Measurements from ENCODE around the gene TMEM123.

Gene TMEM123

GRCh38 chr11:102452461-102453301 is at the start of gene TMEM123:
TSS of gene TMEM123 (minus strand) at chr11:102452765. CDS start at chr11:102452623, 142 bp downstream.
- peak; percentile 81 to 84 for DNase-seq (ENCODE audit: low read depth in 2 of 2)

DNA sequence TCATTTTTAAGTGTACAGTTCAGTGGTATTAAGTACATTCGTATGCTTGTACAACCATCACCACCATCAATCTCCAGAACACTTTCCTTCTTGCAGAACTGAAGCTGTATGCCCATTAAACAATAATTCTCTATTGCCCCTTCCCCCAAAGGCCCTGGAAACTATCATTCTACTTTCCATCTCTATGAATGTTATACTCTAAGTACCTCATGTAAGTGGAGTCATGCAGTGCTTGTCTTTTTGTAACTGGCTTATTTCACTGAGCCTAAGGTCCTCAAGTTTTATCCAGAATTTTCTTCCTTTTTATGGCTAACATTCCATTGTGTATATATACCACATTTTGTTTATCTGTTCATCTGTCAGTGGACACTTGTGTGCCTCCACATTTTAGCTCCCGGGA is 48.3 kb upstream of the TMEM123 start:
- DNase-seq (ENCODE audit: low read depth in 2 of 2): no peak

DNA sequence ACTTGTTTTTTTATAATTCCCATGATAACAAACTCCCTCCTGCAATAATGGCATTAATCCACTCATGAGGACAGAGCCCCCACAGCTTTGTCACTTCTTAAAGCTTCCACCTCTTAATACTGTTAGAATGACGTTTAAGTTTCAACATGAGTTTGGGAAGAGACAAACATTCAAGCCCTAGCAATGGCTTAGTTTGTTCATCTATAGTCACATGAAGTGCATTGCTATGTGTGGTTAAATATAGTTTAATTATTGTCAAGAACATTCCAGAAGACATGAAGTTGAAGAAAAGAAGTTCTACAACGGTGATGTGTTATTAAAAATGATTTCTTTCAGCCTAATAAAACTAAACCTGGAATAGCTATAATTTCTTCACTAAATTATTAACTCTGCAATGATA is 47.4 kb upstream of the TMEM123 start:
- no peak for DNase-seq (ENCODE audit: low read depth in 2 of 2)

DNA sequence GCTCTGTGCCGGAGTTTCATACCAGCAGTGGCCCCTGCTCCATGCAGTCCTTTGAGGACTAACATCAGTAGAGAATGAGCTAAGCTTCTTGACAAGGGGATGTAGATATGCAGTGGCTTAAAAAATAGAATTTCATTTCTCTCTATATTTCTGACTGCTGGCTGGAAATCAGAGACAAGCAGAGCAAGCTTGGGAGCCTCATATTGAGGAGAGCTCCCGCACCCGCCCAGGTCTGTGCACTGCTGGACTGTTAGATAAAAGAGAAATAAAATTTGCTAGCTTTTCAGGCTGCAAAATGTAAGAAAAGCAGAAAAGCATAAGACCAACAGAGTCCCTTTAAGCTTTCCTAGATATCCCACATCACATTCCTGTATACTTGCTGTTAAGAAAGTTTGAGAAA is 46.6 kb upstream of the TMEM123 start:
- no peak for DNase-seq (ENCODE audit: low read depth in 2 of 2)

- DNase-seq (ENCODE audit: low read depth in 2 of 2): no peak
Observed at GRCh38 chr11:102497061-102497460, 44.5 kb upstream of the TMEM123 start.

DNA sequence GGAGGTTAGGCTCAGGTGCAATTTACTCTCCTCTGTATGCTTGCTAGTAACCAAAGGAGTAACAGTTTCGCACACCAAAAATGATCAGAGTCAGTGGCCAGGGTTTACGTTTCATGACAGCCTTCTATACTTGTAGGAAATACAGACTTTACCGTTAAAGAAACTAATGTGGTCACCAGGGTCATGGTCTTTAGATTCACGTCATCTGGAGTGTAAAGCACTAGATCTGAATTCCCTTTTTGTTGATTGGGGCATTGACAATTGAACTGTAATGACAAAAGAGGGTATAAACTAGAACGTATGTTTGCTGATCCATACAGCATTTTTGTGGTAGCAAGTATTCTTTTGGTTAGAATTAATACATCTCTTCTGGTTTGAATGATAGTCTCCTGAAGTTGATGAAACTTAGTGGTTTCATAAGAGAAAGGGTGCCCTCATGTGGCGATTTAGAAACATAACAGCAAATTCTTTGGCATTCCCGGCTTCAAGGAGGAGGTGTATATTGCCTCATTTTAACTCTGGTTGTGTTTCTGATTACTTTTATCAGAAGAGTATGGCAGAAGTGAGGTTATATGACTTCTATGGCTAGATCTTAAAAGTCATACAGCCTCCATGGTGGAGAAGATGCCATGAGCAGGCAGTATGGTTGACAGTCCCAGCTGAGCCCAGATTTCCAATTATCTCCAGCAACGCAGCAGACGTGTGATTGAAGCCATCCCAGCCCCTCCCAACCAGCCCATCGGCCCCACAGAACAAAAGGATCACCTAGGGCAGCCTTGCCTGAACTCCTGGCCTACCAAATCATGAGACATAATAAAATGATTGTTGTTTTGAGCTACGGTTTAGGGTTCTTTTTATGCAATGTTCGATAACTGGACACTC is 42.8 kb upstream of the TMEM123 start:
- DNase-seq (ENCODE audit: low read depth in 2 of 2): peak in 1 of 2 donors; percentile 26

DNA sequence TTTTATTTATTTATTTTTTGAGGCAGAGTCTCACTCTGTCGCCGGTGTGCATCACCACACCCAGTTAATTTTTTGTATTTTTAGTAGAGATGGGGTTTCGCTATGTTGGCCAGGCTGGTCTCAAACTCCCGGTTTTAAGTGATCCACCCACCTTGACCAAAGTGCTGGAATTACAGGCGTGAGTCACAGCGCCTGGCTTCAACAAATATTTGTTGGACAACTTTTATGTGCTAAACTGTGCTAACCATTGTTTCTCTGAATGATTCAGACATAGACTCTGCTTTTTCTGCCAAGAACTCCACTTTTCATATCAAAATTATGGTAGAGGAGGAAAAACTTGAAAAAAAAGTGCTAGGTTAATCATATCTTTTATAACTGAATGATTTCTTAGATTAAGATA is 41.7 kb upstream of the TMEM123 start:
- no peak for DNase-seq (ENCODE audit: low read depth in 2 of 2)

DNA sequence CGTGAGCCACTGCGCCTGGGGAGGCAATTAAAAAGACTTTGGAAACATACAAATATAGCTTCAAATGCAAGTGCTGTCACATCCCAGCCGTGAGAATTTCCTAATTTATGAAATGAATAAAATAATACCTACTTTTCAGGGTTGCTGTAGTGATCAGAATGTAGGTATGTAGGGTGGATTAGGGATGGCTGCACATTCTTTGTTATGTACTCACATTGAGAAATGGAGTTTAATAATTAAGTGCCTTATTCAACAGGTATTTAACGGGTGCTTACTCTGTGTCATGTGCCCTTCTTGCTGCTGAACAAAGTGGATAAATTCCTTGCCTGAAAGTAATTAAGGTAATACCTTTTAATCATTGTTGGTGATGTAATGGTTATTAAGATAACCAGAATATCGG is 41.0 kb upstream of the TMEM123 start:
- DNase-seq (ENCODE audit: low read depth in 2 of 2): no peak

- DNase-seq (ENCODE audit: low read depth in 2 of 2): no peak
Observed at GRCh38 chr11:102491969-102492368, 39.4 kb upstream of the TMEM123 start.

DNA sequence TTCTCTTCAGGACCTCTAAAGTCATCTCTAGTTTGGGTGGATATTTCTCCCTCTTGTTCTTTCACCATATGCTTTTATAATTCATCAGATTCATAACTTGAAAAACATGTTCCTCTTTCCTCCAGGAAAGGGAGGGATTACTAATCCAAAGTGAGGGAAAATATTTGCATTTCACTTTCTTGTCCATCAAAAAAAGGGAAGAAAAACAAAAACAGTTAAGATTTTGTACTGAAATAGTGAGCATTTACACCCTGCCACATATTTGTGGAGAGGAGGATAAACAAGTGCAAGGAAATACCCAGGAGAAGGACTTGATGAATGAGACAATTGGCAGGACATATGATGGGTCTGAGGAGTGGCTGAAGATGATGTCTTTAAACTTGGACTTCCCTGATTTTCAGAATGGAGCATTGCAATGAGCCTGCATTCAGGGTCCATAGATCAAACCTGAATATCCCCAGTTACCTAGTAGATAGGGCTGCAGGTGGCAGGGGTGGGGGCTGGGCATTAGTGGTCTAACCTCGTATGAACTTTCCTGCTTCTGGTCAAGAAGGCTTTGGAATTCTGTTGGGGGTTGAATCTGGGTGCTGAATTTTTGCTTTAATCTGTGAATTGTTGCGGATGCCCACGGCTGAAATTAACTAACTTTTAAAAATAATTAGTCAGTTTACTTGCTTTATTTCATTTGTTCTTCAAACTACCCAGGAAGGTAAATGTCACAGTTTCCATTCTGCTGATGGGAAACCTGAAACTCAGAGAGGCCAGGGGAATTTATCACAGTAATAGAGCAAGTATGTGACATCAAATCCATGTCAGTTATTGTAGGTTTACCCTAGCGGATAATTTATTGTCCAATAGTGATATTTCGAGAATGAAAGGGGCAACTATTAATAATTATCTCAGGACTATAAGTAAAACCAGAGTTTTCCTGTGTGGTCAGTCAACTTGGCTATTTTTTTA is 36.9 kb upstream of the TMEM123 start:
- no peak for DNase-seq (ENCODE audit: low read depth in 2 of 2)

DNA sequence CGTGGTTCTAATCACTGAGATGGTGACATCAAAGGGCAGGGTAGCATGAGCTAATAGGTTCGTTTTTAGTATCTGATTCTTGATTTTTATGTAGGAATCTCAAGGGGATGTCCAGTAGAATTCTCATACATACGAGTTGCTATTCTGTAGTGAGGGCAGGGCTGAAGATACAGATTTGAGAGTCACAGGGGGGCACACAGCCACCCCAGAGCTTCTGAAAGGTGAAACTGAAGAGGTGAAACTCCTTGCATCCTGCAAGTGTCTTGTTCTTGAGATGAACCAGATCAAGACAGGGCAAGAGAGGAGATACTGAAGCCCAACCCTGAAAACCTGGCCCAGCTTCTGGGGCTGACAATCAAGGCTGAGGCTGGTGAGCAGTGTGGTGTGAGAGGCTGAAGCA is 35.6 kb upstream of the TMEM123 start:
- no peak for DNase-seq (ENCODE audit: low read depth in 2 of 2)

DNA sequence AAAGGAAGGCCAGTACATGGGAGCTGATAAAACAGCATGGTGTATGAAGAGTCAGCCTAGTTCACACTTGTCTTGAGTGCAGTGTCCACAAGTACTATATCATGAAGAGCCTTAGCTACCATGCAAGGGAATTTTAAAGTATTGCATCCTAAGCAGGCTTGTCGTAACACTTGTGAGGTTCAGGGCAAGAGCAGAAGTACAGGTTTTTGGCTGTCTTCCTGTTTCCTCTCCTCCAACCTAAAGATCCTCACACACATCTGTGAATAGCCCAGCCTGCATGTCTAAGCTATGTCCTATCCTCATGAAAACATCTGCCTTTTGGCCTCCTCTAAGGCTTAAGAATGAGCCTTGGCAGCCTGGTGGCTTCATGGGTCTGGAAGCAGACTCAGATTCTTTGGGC is 34.6 kb upstream of the TMEM123 start:
- DNase-seq (ENCODE audit: low read depth in 2 of 2): no peak

- no peak for DNase-seq (ENCODE audit: low read depth in 2 of 2)
Observed at GRCh38 chr11:102486584-102486983, 34.0 kb upstream of the TMEM123 start.

DNA sequence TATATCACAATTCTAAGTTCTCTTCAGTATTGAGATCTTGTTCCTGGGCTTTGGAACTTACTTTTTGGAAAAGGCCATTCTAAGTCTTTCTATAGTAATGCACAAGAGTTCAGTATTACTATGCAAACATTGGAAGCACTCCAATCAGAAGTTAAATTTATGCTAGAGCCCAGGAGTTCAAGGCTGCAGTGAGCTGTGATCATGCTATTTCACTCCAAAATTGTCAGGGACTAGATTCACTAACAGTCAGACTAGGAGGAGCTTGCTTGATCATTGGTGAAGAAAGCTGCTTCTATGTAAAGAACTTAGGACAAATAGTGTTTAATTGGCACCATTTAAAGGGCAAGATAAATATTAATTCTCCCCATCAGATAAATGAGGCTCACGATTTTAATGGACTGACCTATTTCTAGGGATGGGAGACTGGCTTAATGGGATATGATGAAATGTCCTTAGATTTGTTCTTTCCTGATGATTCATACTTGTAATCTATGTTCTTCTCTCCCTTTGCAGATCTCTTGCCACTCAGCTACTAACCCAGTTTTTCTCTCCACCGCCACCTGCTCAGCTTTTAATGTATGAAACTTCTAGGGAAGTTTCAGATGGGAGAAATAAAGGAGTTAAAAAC is 32.6 kb upstream of the TMEM123 start:
- DNase-seq (ENCODE audit: low read depth in 2 of 2): no peak

GRCh38 chr11:102482433-102482832 is 29.9 kb upstream of the TMEM123 start:
- no peak for DNase-seq (ENCODE audit: low read depth in 2 of 2)

- no peak for DNase-seq (ENCODE audit: low read depth in 2 of 2)
Observed at GRCh38 chr11:102479733-102480132, 27.2 kb upstream of the TMEM123 start.

DNA sequence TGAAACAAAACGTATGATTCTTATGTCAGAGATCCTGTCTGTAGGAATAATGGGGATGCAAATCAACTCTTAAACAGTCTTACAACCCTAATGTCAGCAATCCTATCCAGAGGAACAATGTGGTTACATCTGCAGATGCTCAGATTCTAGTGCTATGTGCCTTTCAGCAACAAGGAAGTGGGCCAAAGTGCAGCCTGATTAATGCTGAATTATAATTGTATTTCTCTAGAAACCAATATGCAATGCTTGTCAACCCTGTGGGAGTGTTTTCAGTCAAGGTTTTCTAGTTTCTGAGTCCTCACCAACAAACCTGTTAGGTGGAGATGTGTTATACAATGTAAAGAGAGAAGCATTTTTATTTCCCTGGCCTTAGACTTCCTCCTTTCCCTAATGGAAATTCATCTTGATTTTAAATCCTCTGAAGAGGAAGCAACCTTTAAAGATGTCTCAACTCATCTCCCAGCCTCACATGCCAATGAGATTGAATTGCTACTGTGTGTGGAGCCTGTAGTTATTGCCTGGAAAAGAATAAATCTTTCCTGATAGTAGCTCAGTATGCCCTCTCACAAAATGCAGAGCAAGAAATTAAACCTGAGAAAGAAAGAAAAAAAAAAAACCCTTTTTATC is 26.2 kb upstream of the TMEM123 start:
- DNase-seq (ENCODE audit: low read depth in 2 of 2): no peak

DNA sequence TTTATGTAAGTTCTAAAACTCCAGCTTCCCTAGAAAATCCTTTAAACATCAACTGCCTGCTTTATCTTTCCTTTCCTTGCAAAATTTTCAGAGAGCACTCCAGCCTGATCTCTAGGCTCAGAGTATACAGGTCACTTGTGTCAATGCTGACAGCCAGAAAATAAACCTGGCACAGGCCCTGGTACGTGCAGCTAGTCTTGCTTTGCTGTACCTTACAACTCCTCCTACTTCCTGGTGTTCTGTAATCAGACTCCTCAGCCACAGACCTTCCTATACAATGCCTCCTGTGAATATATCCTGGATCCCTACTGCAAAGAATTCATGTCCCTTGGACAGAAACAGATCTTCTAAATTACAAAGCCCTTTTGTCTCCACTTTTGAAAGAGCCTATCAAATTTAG is 24.2 kb upstream of the TMEM123 start:
- DNase-seq (ENCODE audit: low read depth in 2 of 2): peak in 1 of 2 donors; percentile 21

GRCh38 chr11:102476069-102476468 is 23.5 kb upstream of the TMEM123 start:
- no peak for DNase-seq (ENCODE audit: low read depth in 2 of 2)

- no peak for DNase-seq (ENCODE audit: low read depth in 2 of 2)
Observed at GRCh38 chr11:102473543-102473942, 21.0 kb upstream of the TMEM123 start.

- no peak for DNase-seq (ENCODE audit: low read depth in 2 of 2)
Observed at GRCh38 chr11:102472127-102472526, 19.6 kb upstream of the TMEM123 start.
